GM12865 (cell line): Measurements from ENCODE around the gene RRP1B.

Source experiments
- DNase-seq: peaks from one replicate; pipeline ENCODE4 v3.0.0; 2010; ENCODE audit warnings: low read depth
- H3K4me3 ChIP-seq: 2 replicates; pipeline ENCODE4 v1.5.1; 2011; ENCODE audit warnings: mild to moderate bottlenecking, low read depth, low read length, control low read depth
- TF ChIP-seq, protein P1 (sequence below): IDR thresholded peaks from 2 replicates; pipeline ENCODE4 v1.5.1; 2011; ENCODE audit warnings: low read length, control low read depth, low read depth, inconsistent platforms; ENCODE audit not compliant: insufficient read depth; ENCODE audit errors: missing control alignments

The RRP1B gene

DNA sequence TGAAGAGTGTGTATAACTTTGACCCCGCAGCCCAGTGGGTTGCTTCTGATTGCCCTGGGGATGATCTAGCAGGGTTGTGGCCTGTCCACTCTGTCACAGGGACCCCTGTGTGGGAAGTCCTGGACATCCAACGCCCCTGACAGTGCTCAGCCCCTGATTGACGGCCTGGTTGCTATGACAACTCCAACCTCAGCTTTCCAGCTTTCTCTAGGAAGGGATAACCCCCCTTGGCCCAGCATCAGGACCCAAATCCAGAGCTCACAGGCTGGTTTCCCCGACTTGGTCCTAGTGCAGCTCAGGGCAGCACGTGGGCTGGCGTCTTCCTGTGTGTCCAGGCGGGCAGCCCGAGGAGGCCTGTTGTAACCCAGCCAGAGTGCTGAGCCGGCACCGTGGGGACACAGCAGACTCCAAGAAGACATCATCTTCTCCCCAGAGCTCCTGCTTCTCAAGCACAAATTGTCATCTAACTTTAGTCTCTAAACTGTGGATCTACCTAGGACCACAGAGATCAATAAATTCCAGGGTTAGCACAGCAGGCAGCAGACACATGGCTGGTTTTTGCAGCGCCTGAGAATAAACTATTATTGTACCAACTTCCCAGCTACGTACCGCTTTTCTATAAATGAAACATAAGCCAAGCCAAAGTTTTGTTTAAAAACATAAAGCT is 40.7 kb downstream of the RRP1B start:
- TF ChIP-seq, protein P1, sequence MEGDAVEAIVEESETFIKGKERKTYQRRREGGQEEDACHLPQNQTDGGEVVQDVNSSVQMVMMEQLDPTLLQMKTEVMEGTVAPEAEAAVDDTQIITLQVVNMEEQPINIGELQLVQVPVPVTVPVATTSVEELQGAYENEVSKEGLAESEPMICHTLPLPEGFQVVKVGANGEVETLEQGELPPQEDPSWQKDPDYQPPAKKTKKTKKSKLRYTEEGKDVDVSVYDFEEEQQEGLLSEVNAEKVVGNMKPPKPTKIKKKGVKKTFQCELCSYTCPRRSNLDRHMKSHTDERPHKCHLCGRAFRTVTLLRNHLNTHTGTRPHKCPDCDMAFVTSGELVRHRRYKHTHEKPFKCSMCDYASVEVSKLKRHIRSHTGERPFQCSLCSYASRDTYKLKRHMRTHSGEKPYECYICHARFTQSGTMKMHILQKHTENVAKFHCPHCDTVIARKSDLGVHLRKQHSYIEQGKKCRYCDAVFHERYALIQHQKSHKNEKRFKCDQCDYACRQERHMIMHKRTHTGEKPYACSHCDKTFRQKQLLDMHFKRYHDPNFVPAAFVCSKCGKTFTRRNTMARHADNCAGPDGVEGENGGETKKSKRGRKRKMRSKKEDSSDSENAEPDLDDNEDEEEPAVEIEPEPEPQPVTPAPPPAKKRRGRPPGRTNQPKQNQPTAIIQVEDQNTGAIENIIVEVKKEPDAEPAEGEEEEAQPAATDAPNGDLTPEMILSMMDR, result no peak

GRCh38 chr21:43701936-43702784 is 42.8 kb downstream of the RRP1B start:
- no peak overlapping the region for H3K4me3 ChIP-seq
- DNase-seq, result no peak
- TF ChIP-seq, protein P1, result no peak

More for the DNA sequence above, 40.7 kb downstream of the RRP1B start:
- DNase-seq, result no peak
- no peak overlapping the region for H3K4me3 ChIP-seq

- TF ChIP-seq, protein P1, result no peak
- DNase-seq, result no peak
- no peak overlapping the region for H3K4me3 ChIP-seq
These were observed 43.4 kb downstream of the RRP1B start for GRCh38 chr21:43702785-43703034.

DNA sequence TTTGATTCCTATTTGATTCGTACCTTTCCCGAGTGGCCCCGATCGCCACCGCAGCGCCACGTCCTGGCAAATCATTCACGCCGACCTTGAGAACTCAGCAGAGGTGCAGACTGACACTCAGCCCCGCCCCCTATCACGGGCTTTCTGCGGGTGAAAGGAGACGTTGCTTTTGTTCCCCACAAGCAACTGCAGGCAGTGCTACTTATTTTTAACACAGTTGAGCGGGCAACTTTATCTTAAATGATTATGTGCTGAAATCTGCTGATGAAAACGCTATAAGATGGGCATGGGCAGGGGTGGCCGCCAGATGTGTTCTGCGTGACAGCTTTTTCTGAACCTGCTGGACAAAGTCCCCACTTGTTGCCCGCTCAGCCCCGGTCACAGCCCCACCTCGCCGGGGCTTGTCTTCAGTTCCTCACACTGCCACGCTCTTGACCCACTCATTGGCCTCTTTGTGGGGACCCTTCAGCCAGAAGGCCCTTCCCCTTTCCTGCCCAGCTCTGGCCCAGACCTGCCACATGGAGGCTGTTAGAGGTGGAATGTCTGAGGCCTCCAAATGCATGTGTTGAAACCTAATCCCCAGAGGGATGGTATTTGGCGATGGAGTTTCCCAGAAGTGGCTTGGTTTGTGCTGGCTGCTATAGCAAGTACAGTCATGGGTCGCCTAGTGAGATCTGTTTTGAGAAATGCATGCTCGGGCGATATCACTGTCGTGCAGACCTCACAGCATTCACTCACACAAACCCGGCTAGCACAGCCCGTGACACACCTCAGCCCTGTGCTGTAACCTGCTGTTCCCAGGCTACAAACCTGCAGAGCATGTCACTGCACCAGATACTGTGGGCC is 43.9 kb downstream of the RRP1B start:
- H3K4me3 ChIP-seq, result no peak overlapping the region
- DNase-seq, result no peak
- TF ChIP-seq, protein P1, result no peak

GRCh38 chr21:43707462-43707861 is 48.1 kb downstream of the RRP1B start:
- TF ChIP-seq, protein P1, result no peak
- DNase-seq, result no peak

GRCh38 chr21:43708745-43709381 is 49.5 kb downstream of the RRP1B start:
- H3K4me3 ChIP-seq, result no peak overlapping the region
- no peak for DNase-seq
- TF ChIP-seq, protein P1, result no peak

More at GRCh38 chr21:43707462-43707861, 48.1 kb downstream of the RRP1B start:
- H3K4me3 ChIP-seq, result no peak overlapping the region
